Activated T-cell treated with anti-CD3 and anti-CD28 coated beads for 48 hours (primary cell): Measurements from ENCODE around the gene RIN3.

Experiments
- DNase-seq: peaks from one replicate; pipeline ENCODE4 v3.0.0-alpha.2; 2020; ENCODE audit warnings: low read depth

Gene RIN3

DNA sequence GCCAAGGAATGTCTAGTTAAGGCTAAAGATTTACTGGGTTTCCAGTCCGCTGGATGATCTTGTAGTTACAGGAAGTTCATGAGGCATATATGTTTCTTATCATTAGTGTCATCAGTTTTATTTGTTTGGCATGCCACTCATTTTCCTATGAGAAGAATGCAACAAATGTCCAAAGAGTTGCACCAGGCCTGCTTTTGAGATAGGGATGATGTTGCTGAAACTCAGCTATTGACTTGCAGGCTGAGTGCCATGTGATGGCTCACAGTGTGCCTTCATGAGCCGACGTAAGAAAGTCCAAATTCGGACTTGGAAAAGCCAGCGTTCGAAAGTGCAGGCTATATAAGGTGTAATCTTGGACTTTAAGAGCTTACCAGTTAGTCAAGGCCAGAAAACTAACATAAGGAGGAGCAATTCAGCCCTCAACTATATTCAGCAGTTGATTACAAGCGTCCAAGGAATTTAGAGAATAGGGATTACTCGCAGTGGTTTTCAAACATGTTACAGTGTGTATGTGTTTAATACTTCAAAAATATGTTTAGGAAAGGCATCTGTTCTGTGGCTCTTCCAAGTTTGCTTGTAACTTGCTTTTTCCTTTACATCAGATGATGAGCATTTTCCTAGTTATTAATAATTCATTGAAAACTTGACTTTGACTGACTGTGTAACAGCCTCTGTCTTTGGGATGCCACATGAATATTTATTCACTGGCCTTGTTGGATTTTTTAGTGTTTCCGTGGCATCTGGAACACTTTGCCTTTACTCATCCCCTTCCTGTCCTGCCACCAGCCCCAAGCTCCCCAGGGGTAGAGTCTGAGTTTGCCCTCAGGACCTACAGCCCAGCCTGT lies 133.6 kb downstream of the RIN3 start:
- no peak for DNase-seq

DNA sequence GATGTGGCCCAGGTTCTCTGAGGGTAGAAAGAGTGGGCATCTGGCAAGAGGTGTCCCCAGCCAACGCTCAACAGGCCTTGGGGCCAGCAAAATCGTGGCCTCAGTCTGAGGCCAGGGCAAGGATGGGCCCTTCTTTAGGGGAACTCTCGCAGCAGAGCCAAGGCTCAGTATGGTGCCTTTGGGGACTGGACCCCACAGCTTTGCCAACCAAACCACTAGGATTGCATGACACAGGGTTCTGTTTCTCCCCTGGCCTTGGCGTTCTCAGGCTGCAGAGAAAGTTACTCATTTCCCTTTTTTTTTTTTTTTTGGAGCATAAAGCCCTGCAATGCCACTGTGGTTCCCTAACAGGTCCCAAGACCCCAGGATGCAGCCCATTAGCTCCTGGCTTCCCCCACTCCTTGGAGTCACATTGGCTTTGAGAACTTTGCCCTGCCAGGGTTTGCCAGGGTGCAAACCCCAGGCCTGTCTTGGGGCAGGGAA lies 134.3 kb downstream of the RIN3 start:
- no peak for DNase-seq

DNA sequence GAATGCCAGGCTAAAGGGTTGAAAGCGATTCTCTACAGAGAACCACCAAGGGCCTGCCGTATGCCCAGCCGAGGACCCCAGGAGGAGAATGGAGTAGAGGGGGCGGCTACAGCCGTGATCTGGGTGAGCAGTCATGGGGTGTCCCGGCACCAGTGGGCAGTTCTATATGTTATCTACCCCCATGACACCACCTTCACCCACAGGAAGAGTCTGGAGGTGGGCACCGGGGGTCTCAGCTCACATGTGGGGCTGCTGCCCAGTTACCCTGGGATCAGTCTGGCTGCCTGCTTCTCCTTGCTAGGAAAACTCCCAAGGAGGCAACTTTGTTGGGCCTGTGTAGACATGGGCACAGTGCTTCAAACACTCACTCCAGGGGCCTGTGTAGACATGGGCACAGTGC lies 135.5 kb downstream of the RIN3 start:
- no peak for DNase-seq

DNA sequence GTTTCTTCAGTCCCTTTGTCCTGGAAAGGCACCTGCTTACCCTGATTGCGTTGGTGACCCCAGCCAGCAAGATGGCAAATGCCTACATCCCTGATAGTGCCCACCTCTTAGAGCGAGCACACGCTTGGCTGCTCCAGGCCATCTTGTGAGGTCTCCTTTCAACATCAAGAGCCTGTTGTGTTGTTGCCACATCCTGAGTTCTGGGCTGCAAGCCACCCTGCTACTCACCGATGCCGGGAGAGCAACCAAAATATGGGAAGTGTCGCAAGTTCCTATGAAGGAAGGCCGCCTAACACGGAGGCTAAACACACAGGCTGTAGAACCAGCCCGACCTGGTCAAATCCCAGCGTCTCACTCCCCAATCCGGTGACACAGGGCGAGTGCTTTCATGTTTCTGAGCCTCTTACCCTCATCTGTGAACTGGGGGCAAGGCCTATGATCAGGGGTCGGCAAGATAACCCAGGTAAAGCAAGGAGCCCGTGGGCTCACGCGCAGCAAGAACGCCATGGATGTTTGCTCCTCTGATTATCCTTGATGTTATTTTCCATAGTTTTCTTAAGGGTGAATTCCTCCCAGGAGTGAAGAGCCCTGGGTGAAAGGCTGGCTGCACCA lies 136.5 kb downstream of the RIN3 start:
- DNase-seq = no peak

DNA sequence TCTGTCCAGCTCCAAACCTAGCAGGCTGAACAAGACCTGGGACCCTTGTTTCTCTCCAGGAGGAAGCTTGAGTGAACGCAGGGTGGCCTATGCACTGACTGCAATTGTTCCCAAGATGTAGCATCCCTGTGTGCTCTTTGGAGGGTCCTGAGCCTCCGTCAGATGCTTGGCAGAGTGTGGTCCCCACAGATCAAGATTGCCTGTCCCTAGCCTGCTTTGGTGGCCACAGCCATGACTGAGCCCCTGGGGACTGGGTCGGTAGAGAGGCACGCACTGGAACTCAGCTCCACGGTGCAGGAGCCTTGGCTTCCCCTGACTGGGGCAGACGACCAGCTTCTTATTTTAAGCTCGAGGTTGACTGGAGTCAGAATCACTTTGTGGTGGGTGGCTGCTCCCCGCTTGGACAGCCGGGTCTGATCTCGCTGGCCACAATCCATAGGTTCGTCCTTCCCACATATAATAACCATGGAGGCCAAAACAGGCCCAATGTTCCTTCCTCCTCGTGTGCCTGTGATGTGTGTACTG lies 137.1 kb downstream of the RIN3 start:
- DNase-seq = no peak

DNA sequence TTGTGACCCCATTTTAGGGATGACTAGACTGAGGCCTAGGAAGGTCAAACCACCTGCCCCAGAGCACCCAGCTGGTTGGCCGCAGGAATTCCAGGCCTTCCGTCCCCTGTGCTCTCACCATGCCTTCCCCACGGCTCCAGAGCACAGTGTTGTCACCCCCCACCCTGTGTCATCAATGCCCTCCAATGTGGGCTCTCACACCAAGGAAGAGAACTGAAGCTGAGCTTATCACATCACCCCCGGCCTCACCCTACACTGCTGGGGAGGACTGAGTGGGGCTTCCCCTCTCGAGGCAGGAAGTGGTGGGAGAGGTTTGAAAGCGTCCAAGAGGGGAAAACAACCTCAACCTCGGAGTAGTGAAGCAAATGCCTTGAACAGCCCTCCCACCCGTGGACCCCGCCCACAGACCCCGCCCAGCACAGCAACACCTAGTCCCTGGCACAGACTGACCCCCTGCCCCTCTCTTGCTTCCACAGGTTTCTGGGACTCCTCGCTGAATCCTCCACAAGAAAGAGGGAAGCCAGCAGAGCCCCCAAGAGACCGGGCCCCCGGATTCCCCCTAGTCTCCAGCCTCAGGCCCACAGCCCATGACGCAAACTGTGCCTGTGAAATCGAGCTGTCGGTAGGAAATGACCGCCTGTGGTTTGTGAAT lies 137.7 kb downstream of the RIN3 start:
- peak; percentile 75 for DNase-seq

DNA sequence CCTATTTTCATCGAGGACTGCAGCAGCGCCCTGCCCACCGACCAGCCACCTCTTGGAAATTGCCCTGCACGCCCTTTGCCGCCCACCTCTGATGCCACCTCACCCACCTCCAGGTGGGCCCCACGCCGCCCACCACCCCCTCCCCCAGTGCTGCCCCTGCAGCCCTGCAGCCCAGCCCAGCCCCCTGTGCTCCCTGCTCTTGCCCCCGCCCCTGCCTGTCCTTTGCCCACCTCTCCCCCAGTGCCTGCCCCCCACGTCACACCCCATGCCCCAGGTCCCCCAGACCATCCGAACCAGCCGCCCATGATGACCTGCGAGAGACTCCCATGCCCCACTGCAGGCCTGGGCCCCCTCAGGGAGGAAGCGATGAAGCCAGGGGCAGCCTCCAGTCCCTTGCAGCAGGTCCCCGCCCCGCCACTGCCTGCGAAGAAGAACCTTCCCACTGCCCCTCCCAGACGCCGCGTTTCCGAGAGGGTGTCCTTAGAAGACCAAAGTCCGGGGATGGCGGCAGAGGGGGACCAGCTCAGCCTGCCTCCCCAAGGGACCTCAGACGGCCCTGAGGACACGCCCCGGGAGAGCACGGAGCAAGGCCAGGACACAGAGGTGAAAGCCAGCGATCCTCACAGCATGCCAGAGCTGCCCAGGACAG lies 138.3 kb downstream of the RIN3 start:
- peak; percentile 46 for DNase-seq

DNA sequence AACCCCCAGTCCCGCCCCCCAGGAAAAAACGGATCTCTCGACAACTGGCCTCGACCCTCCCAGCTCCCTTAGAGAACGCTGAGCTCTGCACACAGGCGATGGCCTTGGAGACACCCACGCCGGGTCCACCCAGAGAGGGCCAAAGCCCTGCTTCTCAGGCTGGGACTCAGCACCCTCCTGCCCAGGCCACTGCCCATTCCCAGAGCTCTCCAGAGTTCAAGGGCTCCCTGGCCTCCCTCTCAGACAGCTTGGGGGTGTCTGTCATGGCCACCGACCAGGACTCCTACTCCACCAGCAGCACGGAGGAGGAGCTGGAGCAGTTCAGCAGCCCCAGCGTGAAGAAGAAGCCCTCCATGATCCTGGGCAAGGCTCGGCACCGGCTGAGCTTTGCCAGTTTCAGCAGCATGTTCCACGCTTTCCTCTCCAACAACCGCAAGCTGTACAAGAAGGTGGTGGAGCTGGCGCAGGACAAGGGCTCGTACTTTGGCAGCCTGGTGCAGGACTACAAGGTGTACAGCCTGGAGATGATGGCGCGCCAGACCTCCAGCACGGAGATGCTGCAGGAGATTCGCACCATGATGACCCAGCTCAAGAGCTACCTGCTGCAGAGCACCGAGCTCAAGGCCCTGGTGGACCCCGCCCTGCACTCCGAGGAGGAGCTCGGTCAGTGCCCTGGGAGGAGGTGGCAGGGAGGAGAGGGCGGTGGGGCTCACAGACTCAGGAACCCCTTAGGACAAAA lies 139.0 kb downstream of the RIN3 start:
- no peak for DNase-seq

DNA sequence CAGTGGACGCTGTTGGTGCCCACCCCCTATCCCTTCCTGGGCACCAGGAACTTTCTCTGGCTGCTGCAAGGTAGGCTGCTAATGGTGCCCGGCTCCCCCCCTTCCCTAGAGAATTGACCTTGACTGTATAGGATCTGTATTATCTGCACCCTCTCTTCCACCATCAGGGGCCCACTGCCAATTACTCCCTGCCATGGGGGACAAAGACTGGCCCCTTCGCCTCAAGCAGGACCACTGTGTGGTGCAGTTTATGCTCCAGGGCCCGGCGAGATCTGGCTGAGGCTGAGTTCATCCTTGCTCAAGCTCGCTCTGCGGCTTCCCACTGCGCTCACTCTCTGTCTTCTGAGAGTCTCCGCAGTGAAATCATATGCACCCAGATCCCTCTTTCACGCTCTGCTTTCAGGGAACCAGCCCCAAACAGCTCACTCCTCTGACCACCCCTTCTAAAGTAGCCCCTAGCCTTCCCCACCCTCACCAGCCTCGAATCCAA lies 139.6 kb downstream of the RIN3 start:
- no peak for DNase-seq

DNA sequence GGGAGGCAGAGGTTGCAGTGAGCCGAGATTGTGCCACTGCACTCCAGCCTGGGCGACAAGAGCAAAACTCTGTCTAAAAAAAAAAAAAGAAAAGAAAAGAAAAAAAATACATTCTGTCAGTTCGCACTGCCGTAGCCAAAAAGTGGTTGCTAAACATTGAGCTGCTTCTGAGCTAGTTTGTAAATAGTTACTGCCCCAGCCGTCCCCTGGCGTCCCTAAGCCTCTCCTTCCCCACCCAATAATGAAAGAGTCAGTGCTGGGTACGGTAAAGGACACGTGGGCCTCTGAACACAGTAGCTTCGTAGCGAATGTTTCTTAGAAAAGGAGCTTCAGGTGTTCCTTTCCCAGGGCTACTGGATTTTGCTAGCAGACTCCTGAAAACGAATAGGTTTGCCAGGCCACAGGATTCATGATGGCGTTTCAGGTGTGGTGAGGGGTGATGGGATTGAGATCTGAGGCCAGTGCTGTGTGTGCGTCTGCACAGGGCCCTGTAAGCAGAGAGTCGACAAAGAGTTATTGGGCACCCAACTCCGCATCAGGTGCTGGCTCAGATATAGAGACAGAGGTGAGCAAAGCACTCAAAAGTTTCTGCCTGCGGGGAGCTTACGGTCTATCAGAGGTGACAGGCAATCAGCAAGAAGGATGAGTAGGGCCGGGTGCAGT lies 140.8 kb downstream of the RIN3 start:
- no peak for DNase-seq

DNA sequence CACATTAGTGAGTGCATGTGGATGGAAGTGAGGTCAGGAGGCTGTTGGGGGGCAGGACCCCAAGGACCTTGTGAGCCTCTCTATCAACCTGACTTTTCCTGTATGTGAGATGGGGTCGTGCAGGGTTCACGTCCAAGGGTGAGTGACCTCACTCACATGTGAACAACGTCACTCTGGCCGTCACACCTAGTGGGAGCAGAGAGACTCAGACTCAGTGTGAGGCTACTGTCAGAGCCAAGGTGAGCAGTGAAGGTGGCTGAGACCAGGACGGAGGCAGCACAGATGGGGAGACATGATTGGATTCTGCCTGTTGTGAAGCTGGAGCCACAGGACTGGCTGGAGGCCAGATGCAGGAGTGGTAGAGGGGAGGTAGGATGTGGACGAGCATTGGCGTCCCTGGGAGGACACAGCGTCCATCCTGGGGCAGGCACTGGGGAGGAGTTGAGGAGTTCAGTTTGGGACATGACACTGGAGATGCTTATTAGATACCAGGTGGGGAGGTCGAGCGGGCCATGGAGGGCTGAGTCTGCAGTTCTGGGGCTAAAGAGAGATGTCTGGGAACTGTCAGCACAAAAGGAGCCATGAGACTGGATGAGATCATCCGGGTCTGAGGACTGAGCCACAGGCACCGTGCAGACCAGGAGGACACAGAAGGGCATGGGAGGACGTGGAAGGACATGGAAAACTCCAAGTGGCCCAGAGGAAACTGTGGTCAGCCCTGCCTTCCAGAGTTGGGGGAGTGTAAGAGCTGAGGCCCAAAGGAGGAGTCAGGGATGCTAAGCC lies 142.0 kb downstream of the RIN3 start:
- DNase-seq = no peak

DNA sequence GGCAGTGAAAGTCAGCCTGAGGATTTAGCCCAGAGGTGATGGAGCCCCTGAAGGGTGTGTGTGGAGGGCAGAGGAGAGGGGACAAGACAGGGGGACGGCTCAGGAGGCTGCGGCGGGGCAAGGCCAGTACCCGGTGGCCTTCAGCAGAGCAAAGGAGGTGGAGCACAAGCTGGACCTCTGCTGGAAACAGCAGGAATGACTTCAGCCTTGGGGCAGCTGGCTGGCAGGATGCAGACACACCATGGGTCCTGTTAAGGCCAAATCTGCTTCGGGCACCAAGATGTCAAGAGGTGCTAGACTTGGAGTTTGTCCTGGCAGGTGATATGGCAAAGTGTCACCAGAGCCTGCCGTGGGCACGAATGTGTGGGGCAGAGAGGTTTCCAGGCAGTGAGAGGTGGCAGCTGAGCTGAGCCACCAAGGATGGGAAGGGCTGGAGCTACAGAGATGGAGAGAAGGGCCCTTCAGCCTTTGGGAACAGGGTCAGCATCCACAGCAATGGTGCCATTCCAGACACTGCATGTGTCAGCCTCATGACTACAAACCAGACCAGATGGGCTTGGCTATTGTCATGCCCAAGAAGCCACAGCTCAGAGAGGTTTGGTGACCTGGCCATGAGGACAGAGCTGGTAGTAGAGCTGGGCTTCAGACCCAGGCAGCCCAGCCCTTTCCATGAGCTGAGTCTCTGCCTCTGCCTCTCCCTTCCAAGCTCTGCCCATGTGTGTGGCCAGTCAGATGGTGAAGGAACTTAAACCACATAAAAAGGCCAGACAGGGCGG lies 142.9 kb downstream of the RIN3 start:
- DNase-seq = no peak

DNA sequence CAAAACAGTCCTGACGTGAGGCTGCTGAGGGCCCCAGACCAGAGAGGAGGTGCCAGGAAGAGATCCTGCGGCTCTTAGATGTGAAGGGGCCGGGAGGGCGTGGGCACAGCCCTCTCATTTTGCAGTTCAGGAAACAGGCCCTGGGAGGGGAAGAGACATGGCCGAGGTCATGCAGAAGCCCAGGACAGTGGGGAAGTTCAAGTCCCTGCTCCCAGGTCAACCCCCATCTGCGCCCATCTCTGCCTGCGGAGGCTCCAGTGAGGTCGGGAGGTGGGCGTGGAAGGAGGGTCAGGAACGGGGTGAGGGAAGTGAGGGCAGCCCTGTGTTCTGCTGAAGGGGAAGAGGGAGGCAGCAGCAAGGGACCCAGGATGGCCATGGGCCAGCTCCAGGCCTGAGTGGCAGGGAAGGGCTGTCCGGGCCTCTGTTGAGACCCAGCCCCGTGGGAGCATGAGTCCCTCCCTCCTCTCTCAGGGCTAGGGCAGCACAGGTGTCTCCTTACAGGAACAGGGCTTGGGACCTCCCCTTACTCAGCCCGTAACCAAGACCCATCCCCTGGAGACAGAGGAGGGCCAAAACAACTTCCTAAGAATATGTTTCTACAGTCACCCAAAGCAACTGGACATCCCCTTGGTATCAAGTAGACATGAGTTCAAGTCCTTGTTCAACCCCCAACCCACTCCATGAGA lies 144.0 kb downstream of the RIN3 start:
- no peak for DNase-seq

DNA sequence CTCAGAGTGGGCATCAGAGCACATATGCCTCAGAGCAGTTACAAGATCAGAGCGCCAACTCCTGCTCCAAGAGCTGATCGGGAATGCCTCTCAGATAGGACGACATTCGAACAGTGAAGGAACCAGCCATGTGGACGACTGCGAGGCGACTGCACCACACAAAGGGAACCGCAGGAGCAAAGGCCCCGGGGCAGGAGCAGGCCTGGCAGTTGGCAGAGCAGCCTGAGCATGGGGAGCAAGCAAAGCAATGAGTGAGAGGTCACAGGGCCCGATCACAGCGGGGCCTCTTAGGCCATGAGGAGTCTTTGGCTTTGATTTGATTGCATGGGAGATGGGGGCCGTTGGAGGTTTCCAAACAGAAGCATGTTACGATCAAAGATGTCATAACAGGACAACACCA lies 144.6 kb downstream of the RIN3 start:
- no peak for DNase-seq

DNA sequence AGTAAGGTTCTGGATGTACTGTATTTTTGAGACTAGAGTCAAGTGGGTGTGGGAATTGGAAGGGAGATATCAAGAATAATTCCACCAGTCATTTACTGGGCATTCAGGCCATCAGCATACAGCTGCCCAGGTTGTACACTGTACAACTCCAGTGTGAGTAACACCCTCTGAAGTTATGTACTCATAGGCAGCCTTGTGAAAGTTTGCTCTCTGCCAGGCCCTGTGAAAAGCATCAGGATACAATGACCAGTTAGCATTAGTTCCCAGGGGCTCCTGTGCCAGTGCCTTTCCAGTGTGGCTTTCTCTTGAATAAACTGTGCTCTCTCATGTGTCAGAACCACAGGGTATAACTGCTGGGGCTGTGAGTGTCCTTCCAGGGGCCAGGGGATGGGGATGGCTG lies 145.1 kb downstream of the RIN3 start:
- DNase-seq = no peak

DNA sequence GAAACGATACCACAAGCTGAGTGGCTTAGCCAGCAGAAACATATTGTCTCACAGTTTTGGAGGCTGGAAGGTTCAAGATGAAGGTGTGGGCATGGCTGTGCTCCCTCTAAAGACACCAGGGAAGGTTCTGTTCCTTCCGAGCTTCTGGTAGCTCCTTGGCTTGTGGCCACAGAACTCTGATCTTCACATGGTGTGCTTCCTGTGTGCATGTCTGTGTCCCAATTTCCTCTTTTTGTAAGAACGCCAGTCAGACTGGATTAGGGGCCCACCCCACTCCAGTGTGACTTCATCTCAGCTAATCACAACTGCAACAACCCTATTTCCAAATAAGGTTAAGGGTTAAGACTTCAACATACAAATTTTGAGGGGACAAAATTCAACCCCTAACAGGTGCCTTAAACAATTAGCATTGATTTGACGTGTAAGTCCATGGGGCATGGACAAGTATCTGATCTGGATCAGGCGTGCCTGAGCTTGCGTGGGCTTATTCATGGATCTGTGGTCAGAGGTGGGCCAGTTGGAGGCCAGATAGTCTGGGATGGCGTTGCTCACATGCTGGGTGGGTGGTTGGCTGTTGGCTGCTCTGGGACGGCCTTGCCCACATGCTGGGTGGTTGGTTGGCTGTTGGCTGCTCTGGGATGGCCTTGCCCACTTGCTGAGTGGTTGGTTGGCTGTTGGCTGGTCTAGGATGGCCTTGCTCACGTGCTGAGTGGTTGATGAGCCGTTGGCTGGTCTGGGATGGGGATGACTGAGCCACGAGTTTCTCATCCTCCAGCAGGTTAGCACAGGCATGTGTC lies 146.4 kb downstream of the RIN3 start:
- DNase-seq = no peak

DNA sequence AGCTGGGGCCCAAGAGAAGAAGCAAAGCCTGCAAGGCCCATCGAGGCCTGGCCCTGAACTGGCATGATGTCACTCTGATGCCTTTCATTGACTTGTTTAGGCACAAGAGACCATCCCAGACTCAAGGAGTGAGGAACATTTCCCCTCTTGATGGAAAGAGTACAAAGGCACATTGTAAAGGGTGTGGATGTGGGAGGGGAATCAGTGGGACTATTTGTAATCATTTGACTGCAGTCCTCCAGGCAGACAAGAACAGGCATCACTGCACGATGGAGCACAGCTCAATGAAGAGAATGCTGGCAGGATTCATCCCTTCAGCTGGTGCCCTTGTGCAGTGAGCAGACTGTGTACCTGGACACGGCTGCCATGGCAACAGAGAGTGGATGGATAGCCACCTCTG lies 147.0 kb downstream of the RIN3 start:
- no peak for DNase-seq

DNA sequence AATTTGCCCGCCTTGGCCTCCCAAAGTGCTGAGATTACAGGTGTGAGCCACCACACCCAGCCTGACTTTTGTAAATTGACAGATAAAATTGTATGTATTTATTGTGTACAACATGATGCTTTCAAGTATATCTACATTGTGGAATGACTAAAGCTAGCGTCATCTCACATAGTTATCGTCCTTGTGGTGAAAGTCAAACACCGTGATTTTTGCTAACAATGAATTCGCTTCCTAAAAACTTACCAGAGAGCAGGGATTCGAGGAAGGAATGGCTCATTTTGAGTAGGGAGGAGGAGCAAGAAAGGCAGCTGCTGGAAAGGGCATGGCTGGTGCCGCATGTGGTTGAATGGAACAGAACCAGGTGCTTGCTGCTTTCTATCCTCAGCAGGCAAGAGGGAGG lies 149.5 kb downstream of the RIN3 start:
- no peak for DNase-seq
